Hepatocyte (in vitro differentiated cells): ENCODE measurements around the gene RYR3. TPM values are rescaled to one million over a fixed set of nuclear protein-coding genes. Genes with fewer than 3 reads are reported as not detected.

Source experiments
- DNase-seq: peaks from one replicate; pipeline ENCODE4 v3.0.0-alpha.2; 2016; ENCODE audit warnings: low spot score
- H2AFZ ChIP-seq: fragments of 200-600 bp; sonication (generic); 2 replicates; pipeline ENCODE4 v1.6.0; 2016; ENCODE audit warnings: antibody characterized with exemption, mild to moderate bottlenecking
- H3K27ac ChIP-seq: fragments of 200-600 bp; sonication (generic); 2 replicates; pipeline ENCODE4 v1.5.1; 2016; ENCODE audit warnings: mild to moderate bottlenecking
- H3K27me3 ChIP-seq: fragments of 200-600 bp; sonication (generic); 2 replicates; pipeline ENCODE4 v1.6.1; 2016
- H3K36me3 ChIP-seq: fragments of 200-600 bp; sonication (generic); replicated peaks from 2 replicates; pipeline ENCODE4 v1.5.1; 2016; ENCODE audit warnings: low read depth; ENCODE audit not compliant: insufficient read depth
- H3K4me1 ChIP-seq: fragments of 200-600 bp; sonication (generic); 2 replicates; pipeline ENCODE4 v1.5.1; 2016; ENCODE audit warnings: mild to moderate bottlenecking, moderate library complexity; ENCODE audit not compliant: insufficient read depth
- H3K4me2 ChIP-seq: fragments of 200-600 bp; sonication (generic); 2 replicates; pipeline ENCODE4 v1.6.0; 2016
- H3K4me3 ChIP-seq: fragments of 200-600 bp; sonication (generic); 2 replicates; pipeline ENCODE4 v1.5.1; 2016; ENCODE audit warnings: mild to moderate bottlenecking
- H3K79me2 ChIP-seq: fragments of 200-600 bp; sonication (generic); 2 replicates; pipeline ENCODE4 v1.6.0; 2017; ENCODE audit warnings: mild to moderate bottlenecking
- H3K9me2 ChIP-seq: fragments of 200-600 bp; sonication (generic); replicated peaks from 2 replicates; pipeline ENCODE4 v1.6.0; 2017; ENCODE audit warnings: mild to moderate bottlenecking; ENCODE audit not compliant: insufficient read depth
- H3K9me3 ChIP-seq: fragments of 200-600 bp; sonication (generic); 2 replicates; pipeline ENCODE4 v1.5.1; 2016; ENCODE audit warnings: low read depth, mild to moderate bottlenecking
- H4K20me1 ChIP-seq: fragments of 200-600 bp; sonication (generic); 2 replicates; pipeline ENCODE4 v1.6.0; 2016; ENCODE audit warnings: mild to moderate bottlenecking; ENCODE audit not compliant: insufficient read depth, poor library complexity, severe bottlenecking
- EZH2 ChIP-seq: fragments of 200-600 bp; sonication (generic); IDR thresholded peaks from 2 replicates; pipeline ENCODE4 v1.6.1; 2016; ENCODE audit warnings: antibody characterized with exemption, mild to moderate bottlenecking, borderline replicate concordance
- EZH2phosphoT487 ChIP-seq: fragments of 200-600 bp; sonication (generic); IDR thresholded peaks from one replicate; pipeline ENCODE4 v1.6.1; 2018; ENCODE audit warnings: antibody characterized with exemption, mild to moderate bottlenecking, low read depth, moderate library complexity; ENCODE audit not compliant: unreplicated experiment, severe bottlenecking
- WGBS: methylation state at CpG from one replicate; pipeline ENCODE4 v1.1.6; 2016; ENCODE audit warnings: low lambda C conversion rate; ENCODE audit errors: missing lambda C conversion rate; 5-methylcytosine and 5-hydroxymethylcytosine counted together
- polyA plus RNA-seq: library from polyadenylated mRNA; unstranded; fragments of >200 nt; fragmentation: Nextera tagmentation; extraction: Ambion mirVana; gene quantifications from 2 replicates; pipeline ENCODE4 v1.2.1, GENCODE V29; 2016
- total RNA-seq: library from RNA; depleted of rRNA; stranded (reverse); fragments of >200 nt; gene quantifications from 2 replicates; pipeline ENCODE4 v1.2.3, GENCODE V29; 2014
- TF ChIP-seq, protein P1 (sequence below): fragments of 200-600 bp; sonication (generic); IDR thresholded peaks from 2 replicates; pipeline ENCODE4 v1.5.1; 2016; ENCODE audit warnings: antibody characterized with exemption, mild to moderate bottlenecking; ENCODE audit not compliant: poor library complexity

The RYR3 gene
- total and polyA plus RNA-seq, 2 experiments from 2014 or later = 0.36 to 0.37 TPM

DNA sequence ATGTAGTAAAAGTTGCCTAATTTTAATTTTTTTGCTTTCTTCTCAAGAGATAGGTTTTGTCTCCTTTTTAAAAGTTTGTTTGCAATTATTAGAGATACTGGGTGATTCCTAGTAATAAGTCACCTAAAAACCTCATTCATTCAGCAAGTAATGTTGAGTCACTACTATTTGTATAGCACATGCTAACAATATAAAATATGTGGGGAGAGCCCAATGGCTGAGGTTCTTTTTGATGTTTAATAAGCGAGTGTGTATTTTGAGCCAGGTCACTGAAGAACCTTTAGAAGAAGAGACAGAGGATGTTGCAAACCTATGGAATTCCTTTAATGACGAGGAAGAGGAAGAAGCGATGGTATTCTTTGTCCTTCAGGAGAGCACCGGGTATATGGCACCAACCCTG lies 533.8 kb downstream of the RYR3 start:
- Histone ChIP-seq H3K4me2 (no peak overlapping the region), H2AFZ (no peak overlapping the region), H3K4me1 (no peaks in the 10 kb centered on the region), H3K4me3 (no peak overlapping the region), H3K9me3 (no peaks in the 10 kb centered on the region), H3K36me3 (no peaks in the 10 kb centered on the region), H3K27ac (no peak overlapping the region), H3K79me2 (no peaks in the 10 kb centered on the region), H3K9me2 (no peaks in the 10 kb centered on the region), H3K27me3 (no peaks in the 10 kb centered on the region), H4K20me1 (no peaks in the 10 kb centered on the region)
- DNase-seq = no peak
- WGBS = 96% methylated on average over 4 of the region's 4 CpGs
- TF ChIP-seq, protein P1, sequence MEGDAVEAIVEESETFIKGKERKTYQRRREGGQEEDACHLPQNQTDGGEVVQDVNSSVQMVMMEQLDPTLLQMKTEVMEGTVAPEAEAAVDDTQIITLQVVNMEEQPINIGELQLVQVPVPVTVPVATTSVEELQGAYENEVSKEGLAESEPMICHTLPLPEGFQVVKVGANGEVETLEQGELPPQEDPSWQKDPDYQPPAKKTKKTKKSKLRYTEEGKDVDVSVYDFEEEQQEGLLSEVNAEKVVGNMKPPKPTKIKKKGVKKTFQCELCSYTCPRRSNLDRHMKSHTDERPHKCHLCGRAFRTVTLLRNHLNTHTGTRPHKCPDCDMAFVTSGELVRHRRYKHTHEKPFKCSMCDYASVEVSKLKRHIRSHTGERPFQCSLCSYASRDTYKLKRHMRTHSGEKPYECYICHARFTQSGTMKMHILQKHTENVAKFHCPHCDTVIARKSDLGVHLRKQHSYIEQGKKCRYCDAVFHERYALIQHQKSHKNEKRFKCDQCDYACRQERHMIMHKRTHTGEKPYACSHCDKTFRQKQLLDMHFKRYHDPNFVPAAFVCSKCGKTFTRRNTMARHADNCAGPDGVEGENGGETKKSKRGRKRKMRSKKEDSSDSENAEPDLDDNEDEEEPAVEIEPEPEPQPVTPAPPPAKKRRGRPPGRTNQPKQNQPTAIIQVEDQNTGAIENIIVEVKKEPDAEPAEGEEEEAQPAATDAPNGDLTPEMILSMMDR = no peak
- TF ChIP-seq EZH2 = no peak

DNA sequence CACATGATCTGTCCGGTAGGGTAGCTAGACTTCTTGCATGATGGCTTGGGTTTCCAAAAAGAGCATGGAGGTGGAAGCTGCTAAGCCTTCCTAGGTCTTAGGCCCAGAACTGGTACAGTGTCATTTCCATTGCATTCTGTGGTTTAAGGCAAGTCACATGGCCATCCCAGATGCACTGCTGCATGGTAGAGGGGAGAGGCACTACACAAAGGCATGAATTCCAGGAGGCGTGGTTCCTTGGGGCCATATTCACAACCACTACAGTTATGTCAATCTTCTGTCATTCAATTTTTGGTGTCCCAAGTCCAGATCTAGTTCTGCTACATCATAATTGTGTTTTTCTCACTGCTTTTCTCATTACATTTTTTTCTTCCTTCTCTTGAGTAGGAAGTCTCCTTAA lies 535.4 kb downstream of the RYR3 start:
- Histone ChIP-seq H3K4me1 (no peaks in the 10 kb centered on the region), H3K36me3 (no peaks in the 10 kb centered on the region), H4K20me1 (no peaks in the 10 kb centered on the region), H3K27me3 (no peaks in the 10 kb centered on the region), H3K9me2 (no peaks in the 10 kb centered on the region), H3K4me2 (no peak overlapping the region), H3K9me3 (no peaks in the 10 kb centered on the region), H3K27ac (peak overlapping the region; percentile 14), H3K79me2 (no peaks in the 10 kb centered on the region), H3K4me3 (no peak overlapping the region), H2AFZ (no peak overlapping the region)
- no peak for DNase-seq
- 100% methylated on average over 2 of the region's 2 CpGs for WGBS
- TF ChIP-seq, protein P1 = no peak
- TF ChIP-seq EZH2 (no peak), EZH2phosphoT487 (no peak)

DNA sequence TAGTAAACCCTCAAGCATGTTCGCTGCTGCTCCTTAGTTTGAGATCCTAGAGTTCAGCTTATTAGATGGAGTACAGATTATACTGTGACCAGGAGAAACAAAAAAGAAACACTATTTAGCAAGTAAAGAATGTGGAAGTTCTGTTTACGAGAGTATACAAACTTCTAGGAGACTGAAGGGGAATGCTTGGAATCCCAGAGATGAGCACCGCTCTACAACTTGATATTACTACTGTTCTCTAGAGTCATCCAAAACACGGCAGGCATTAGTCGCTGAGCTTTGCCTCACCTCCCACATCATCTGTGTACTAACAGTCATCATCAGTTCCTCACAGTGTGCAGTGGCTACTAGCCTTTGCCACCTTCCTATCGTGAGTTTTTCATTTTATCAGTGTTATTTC lies 536.1 kb downstream of the RYR3 start:
- no peaks in the 10 kb centered on the region for H3K9me2 ChIP-seq
- TF ChIP-seq, protein P1 = no peak
- TF ChIP-seq EZH2phosphoT487 = no peak
- TF ChIP-seq EZH2 = no peak
- no peaks in the 10 kb centered on the region for H3K79me2 ChIP-seq
- H3K27ac ChIP-seq = peak overlapping the region; percentile 14
- WGBS = 49% methylated on average over 6 of the region's 6 CpGs
- H3K36me3 ChIP-seq = no peaks in the 10 kb centered on the region
- no peaks in the 10 kb centered on the region for H3K4me1 ChIP-seq
- no peak overlapping the region for H2AFZ ChIP-seq
- no peak overlapping the region for H3K4me3 ChIP-seq
- H3K9me3 ChIP-seq = no peaks in the 10 kb centered on the region
- no peaks in the 10 kb centered on the region for H3K27me3 ChIP-seq
- no peaks in the 10 kb centered on the region for H4K20me1 ChIP-seq
- DNase-seq = no peak
- H3K4me2 ChIP-seq = no peak overlapping the region

DNA sequence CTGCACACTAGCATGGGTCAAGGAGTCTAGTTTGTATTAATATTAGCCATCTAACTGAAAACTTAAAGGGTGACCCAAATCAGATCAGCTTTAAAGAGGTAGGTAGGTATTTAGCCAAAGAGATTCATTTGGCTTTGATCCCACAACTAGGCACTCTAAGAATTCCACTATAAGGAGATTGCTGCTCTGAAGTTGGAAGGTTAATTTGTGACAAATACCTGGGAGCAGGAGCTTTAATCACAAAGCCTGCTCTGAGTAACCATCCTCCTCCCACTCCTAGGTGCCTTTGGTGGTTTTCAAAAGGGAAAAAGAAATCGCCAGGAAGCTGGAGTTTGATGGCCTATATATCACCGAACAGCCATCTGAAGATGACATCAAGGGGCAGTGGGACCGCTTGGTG lies 537.2 kb downstream of the RYR3 start:
- no peak overlapping the region for H2AFZ ChIP-seq
- H4K20me1 ChIP-seq = no peaks in the 10 kb centered on the region
- no peaks in the 10 kb centered on the region for H3K36me3 ChIP-seq
- H3K79me2 ChIP-seq = no peaks in the 10 kb centered on the region
- H3K9me2 ChIP-seq = no peaks in the 10 kb centered on the region
- no peak for DNase-seq
- TF ChIP-seq EZH2 (no peak), EZH2phosphoT487 (no peak)
- TF ChIP-seq, protein P1 = no peak
- H3K4me2 ChIP-seq = no peak overlapping the region
- no peaks in the 10 kb centered on the region for H3K9me3 ChIP-seq
- 88% methylated on average over 3 of the region's 3 CpGs for WGBS
- peaks cover 7% of the 10 kb centered on the region for H3K4me1 ChIP-seq
- no peak overlapping the region for H3K4me3 ChIP-seq
- H3K27me3 ChIP-seq = no peaks in the 10 kb centered on the region
- H3K27ac ChIP-seq = no peak overlapping the region
